ENCODE results near the gene SEC14L3.
A peak's percentile ranks its signal among the peaks of the same experiment; 100 is the strongest.
"Not testable (repeated sequence)": the region's sequence is repeated elsewhere in the genome, so short reads cannot be mapped to it uniquely, and the experiment has no call there.

The SEC14L3 gene

DNA sequence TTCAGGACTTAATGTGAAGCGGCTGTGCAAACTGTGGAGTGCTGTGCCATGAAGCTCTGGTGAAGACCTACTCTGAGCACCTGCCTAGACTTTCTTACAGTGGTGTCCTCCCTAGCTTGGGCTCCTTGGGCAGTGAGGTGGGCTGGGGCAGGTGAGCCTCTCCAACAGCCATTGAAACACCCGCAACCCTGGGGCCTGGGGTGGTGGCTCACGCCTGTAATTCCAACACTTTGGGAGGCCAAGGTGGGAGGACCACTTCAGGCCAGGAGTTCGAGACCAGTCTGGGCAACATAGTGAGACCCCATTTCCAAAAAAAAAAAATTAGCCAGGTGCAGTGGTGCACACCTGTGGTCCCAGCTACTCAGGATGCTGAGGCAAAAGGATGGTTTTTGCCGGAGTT is 14.3 kb upstream of the SEC14L3 start:
- no peak for DNase-seq (ENCODE audit: low read depth)

GRCh38 chr22:30485362-30485988 is 13.7 kb upstream of the SEC14L3 start:
- peak; percentile 17 for DNase-seq (ENCODE audit: low read depth)

- no peak for DNase-seq (ENCODE audit: low read depth)
Measured at GRCh38 chr22:30483169-30483568, 11.4 kb upstream of the SEC14L3 start.

GRCh38 chr22:30481711-30482110 is 9.9 kb upstream of the SEC14L3 start:
- DNase-seq (ENCODE audit: low read depth) = no peak

- DNase-seq (ENCODE audit: low read depth) = no peak
Measured at GRCh38 chr22:30479981-30480380, 8.2 kb upstream of the SEC14L3 start.

- DNase-seq (ENCODE audit: low read depth) = no peak
Measured at GRCh38 chr22:30474683-30475424, 3.0 kb upstream of the SEC14L3 start.

- no peak for DNase-seq (ENCODE audit: low read depth)
Measured at GRCh38 chr22:30474121-30474520, 2.3 kb upstream of the SEC14L3 start.

- DNase-seq (ENCODE audit: low read depth) = no peak
Measured at GRCh38 chr22:30472994-30473720, 1.3 kb upstream of the SEC14L3 start.

DNA sequence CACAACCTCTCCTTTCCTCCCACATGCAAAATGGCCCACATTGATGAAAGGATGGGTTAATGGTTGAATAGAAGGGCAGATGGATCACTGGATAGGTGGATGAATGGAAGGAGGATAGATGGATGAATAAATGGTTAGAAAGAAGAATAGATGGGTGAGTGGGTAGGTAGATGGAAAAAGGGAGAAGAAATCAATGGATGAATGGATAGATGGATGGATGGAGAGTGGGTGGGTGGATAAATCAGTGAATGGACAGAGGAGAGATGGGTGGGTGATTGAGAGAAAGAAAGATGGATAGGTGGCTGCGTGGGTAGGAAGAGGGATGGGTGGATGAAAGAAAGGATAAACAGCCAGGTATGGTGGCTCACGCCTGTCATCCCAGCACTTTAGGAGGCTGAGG is 1.2 kb downstream of the SEC14L3 start:
- DNase-seq (ENCODE audit: low read depth) = no peak

- no peak for DNase-seq (ENCODE audit: low read depth)
Measured at GRCh38 chr22:30469165-30469564, 2.7 kb downstream of the SEC14L3 start.

DNA sequence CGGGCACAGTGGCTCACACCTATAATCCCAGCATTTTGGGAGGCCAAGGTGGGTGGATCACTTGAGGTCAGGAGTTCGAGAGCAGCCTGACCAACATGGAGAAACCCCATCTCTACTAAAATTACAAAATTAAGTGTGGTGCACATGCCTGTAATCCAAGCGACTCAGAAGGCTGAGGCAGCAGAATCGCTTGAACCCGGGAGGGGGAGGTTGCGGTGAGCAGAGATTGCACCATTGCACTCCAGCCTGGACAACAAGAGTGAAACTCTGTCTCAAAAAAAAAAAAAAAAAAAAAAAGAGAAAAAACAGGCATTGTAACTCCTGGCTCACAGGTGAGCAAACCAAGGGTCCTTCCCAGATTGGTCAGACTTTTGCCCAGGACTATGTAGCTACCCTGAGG is 11.3 kb downstream of the SEC14L3 start:
- DNase-seq (ENCODE audit: low read depth) = not testable (repeated sequence)

GRCh38 chr22:30460147-30460546 is 11.7 kb downstream of the SEC14L3 start:
- no peak for DNase-seq (ENCODE audit: low read depth)

- DNase-seq (ENCODE audit: low read depth) = no peak
Measured at GRCh38 chr22:30459181-30460052, 12.4 kb downstream of the SEC14L3 start.

DNA sequence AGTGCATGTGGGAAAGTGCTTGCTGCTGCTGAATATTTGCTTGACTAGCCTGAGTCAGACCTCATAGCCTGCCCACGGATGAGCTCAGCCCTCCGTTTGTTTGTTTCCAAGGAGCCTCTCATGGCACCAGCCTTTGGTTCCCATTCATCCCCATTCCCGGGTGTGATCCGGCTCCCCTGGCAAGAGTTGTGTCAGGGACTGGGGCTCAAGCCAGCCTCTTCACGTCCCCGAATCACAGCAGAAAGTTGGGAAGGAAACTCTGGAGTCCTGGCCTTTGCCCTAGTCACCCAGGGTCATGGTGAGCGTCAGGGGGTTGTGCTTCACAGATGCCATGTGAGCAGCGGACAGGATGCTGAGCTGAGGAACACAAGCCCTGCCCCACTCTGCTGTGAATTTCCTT is 13.8 kb downstream of the SEC14L3 start:
- DNase-seq (ENCODE audit: low read depth) = no peak

GRCh38 chr22:30455075-30455840 is 16.6 kb downstream of the SEC14L3 start:
- no peak for DNase-seq (ENCODE audit: low read depth)

- DNase-seq (ENCODE audit: low read depth) = no peak
Measured at GRCh38 chr22:30453731-30454510, 17.9 kb downstream of the SEC14L3 start.

DNA sequence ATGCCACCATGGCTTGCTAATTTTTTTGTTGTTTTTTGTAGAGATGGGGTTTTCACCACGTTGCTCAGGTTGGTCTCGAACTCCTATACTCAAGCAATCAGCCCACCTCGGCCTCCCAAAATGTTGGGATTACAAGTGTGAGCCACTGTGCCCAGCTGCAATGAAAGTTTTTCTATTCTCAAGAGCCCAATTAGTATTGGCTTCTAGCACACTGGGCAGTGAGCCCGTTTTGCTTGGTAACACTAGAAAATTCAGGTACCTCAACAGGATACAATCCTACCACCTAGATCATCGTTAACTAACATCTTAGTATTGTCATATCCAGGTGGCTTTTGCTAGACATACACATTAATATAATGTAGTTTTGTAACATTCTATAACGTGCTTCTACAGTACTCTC is 19.0 kb downstream of the SEC14L3 start:
- no peak for DNase-seq (ENCODE audit: low read depth)

DNA sequence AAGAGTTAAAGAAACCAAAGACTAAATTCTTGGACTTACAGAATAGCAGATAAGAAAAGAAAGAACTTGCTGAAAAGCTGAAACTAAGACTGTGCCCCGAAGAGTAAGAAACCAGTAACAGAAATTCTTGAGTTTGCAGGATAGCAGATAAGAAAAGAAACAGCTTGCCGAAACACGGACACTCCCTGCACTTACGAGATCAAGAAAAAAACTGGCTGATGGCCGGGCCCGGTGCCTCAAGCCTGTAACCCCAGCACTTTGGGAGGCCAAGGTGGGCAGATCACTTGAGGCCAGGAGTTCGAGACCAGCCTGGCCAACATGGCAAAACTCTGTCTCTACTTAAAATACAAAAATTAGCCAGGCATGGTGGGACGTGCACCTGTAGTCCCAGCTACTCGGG is 20.3 kb downstream of the SEC14L3 start:
- DNase-seq (ENCODE audit: low read depth) = not testable (repeated sequence)

- DNase-seq (ENCODE audit: low read depth) = no peak
Measured at GRCh38 chr22:30447656-30448055, 24.2 kb downstream of the SEC14L3 start.

DNA sequence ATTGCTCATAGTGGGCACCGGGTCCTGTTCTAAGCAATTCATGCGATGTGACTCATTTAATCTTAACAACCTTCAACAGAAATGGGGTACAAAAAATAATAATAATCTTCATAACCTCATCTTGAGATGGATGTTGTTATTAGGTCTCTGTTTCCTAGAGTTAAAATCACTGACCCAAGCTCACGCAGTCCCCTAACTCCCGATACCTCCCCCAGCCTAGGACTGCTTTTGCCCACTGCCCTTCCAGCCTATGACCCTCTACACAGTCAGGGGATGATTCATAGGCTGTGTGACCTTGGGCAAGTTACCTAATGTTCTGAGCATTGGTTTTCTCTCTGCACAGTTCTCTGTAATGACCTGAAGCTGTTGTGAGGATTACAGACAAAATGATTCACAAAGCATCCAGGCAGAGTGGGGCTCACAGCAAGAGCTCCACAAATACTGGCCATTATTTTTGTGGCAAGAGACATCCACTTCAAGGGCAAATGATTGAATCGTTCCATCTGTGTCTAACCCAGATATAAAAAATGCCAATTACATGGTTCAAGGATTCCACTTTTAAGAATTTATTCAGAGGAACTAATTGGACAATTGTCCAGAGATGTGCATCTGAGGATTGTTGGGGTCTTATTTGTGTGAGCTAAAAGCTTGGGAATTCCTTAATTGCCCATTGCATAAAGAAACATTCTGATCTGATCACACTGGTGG is 26.2 kb downstream of the SEC14L3 start:
- no peak for DNase-seq (ENCODE audit: low read depth)
